Activated CD4-positive, alpha-beta T cell treated with anti-CD3 and anti-CD28 coated beads, Interleukin-2, amount 10 ng/mL, durations not matched to agents 24 days and 14 days (primary cell): ENCODE results near the gene LPAR1. TPM values are rescaled to one million over a fixed set of nuclear protein-coding genes. Genes with fewer than 3 reads are reported as not detected.
"Not testable (repeated sequence)": the region's sequence is repeated elsewhere in the genome, so short reads cannot be mapped to it uniquely, and the experiment has no call there.

Experiments used
- DNase-seq: peaks from one replicate; pipeline ENCODE4 v3.0.0; 2022
- H3K27ac Mint-ChIP-seq: one replicate; pipeline ENCODE4 v1.8.0; 2022; ENCODE audit warnings: mild to moderate bottlenecking, mixed read lengths
- H3K27me3 Mint-ChIP-seq: one replicate; pipeline ENCODE4 v1.8.0; 2022; ENCODE audit warnings: mixed read lengths
- H3K36me3 Mint-ChIP-seq: one replicate; pipeline ENCODE4 v1.8.0; 2022; ENCODE audit warnings: low read depth, mild to moderate bottlenecking, mixed read lengths
- H3K4me1 Mint-ChIP-seq: one replicate; pipeline ENCODE4 v1.8.0; 2021; ENCODE audit warnings: mixed read lengths
- H3K4me3 Mint-ChIP-seq: one replicate; pipeline ENCODE4 v1.8.0; 2022; ENCODE audit warnings: mild to moderate bottlenecking, moderate library complexity, mixed read lengths
- H3K9me3 Mint-ChIP-seq: one replicate; pipeline ENCODE4 v1.8.0; 2021; ENCODE audit warnings: mixed read lengths
- intact Hi-C: fragments of 100-400 bp; cut with micrococcal nuclease; formaldehyde crosslinking; loops from one replicate; pipeline ENCODE4 v1.15.1; 2023
- total RNA-seq: library from RNA; stranded (reverse); gene quantifications from 2 replicates; pipeline ENCODE4 v1.2.3, GENCODE V29; 2022

LPAR1 gene
- total RNA-seq, 1 donor from 2014 or later: not detected

GRCh38 chr9:110864011-110864410 is 174.3 kb downstream of the LPAR1 start:
- no peak overlapping the region for H3K4me3 Mint-ChIP-seq
- DNase-seq: no peak
- H3K27me3 Mint-ChIP-seq: no peaks in the 10 kb centered on the region
- peaks cover 3% of the 10 kb centered on the region for H3K9me3 Mint-ChIP-seq
- H3K4me1 Mint-ChIP-seq: no peaks in the 10 kb centered on the region
- intact Hi-C loops: no loop called here
- no peak overlapping the region for H3K27ac Mint-ChIP-seq
- H3K36me3 Mint-ChIP-seq: no peaks in the 10 kb centered on the region

- H3K36me3 Mint-ChIP-seq, H3K4me3 Mint-ChIP-seq, DNase-seq, H3K4me1 Mint-ChIP-seq, H3K27ac Mint-ChIP-seq, H3K27me3 Mint-ChIP-seq, intact Hi-C loops: not testable (repeated sequence)
- H3K9me3 Mint-ChIP-seq: peaks cover 12% of the 10 kb centered on the region
These were observed 176.7 kb downstream of the LPAR1 start for GRCh38 chr9:110861370-110862110.

- Mint-ChIP-seq H3K4me1 (no peaks in the 10 kb centered on the region), H3K27me3 (no peaks in the 10 kb centered on the region), H3K4me3 (no peak overlapping the region), H3K36me3 (no peaks in the 10 kb centered on the region), H3K9me3 (peaks cover 23% of the 10 kb centered on the region), H3K27ac (no peak overlapping the region)
- DNase-seq: no peak
- intact Hi-C loops: no loop called here
These were observed 181.5 kb downstream of the LPAR1 start for GRCh38 chr9:110856772-110857171.

- intact Hi-C loops: no loop called here
- no peak overlapping the region for H3K27ac Mint-ChIP-seq
These were observed 187.7 kb downstream of the LPAR1 start for GRCh38 chr9:110850401-110851135.

GRCh38 chr9:110847671-110848070 is 190.6 kb downstream of the LPAR1 start:
- intact Hi-C loops: no loop called here
- Mint-ChIP-seq H3K9me3 (no peaks in the 10 kb centered on the region), H3K36me3 (no peaks in the 10 kb centered on the region), H3K4me1 (no peaks in the 10 kb centered on the region), H3K4me3 (no peak overlapping the region), H3K27me3 (no peaks in the 10 kb centered on the region), H3K27ac (no peak overlapping the region)
- DNase-seq: no peak

More at GRCh38 chr9:110850401-110851135, 187.7 kb downstream of the LPAR1 start:
- no peak overlapping the region for H3K4me3 Mint-ChIP-seq
- H3K27me3 Mint-ChIP-seq: no peaks in the 10 kb centered on the region
- H3K9me3 Mint-ChIP-seq: peaks cover 8% of the 10 kb centered on the region
- no peaks in the 10 kb centered on the region for H3K36me3 Mint-ChIP-seq
- no peaks in the 10 kb centered on the region for H3K4me1 Mint-ChIP-seq
- no peak for DNase-seq

GRCh38 chr9:110846215-110846614 is 192.1 kb downstream of the LPAR1 start:
- DNase-seq: no peak
- H3K27ac Mint-ChIP-seq: no peak overlapping the region
- intact Hi-C loops: no loop called here
- H3K9me3 Mint-ChIP-seq: no peaks in the 10 kb centered on the region
- H3K36me3 Mint-ChIP-seq: no peaks in the 10 kb centered on the region
- H3K4me1 Mint-ChIP-seq: no peaks in the 10 kb centered on the region
- no peak overlapping the region for H3K4me3 Mint-ChIP-seq
- H3K27me3 Mint-ChIP-seq: no peaks in the 10 kb centered on the region

GRCh38 chr9:110844121-110844520 is 194.1 kb downstream of the LPAR1 start:
- Mint-ChIP-seq H3K4me3 (no peak overlapping the region), H3K36me3 (no peaks in the 10 kb centered on the region), H3K9me3 (no peaks in the 10 kb centered on the region), H3K27ac (no peak overlapping the region), H3K27me3 (no peaks in the 10 kb centered on the region), H3K4me1 (no peaks in the 10 kb centered on the region)
- no peak for DNase-seq
- intact Hi-C loops: no loop called here

GRCh38 chr9:110842986-110843385 is 195.3 kb downstream of the LPAR1 start:
- H3K27me3 Mint-ChIP-seq: no peaks in the 10 kb centered on the region
- H3K4me1 Mint-ChIP-seq: no peaks in the 10 kb centered on the region
- H3K27ac Mint-ChIP-seq: no peak overlapping the region
- DNase-seq: no peak
- H3K4me3 Mint-ChIP-seq: no peak overlapping the region
- no peaks in the 10 kb centered on the region for H3K36me3 Mint-ChIP-seq
- H3K9me3 Mint-ChIP-seq: no peaks in the 10 kb centered on the region
- intact Hi-C loops: no loop called here

- intact Hi-C loops: no loop called here
- DNase-seq: no peak
- Mint-ChIP-seq H3K36me3 (no peaks in the 10 kb centered on the region), H3K4me3 (no peak overlapping the region), H3K27me3 (no peaks in the 10 kb centered on the region), H3K9me3 (no peaks in the 10 kb centered on the region), H3K4me1 (no peaks in the 10 kb centered on the region), H3K27ac (no peak overlapping the region)
These were observed 196.1 kb downstream of the LPAR1 start for GRCh38 chr9:110842169-110842568.

GRCh38 chr9:110837401-110838005 is 200.8 kb downstream of the LPAR1 start:
- DNase-seq: no peak
- H3K27me3 Mint-ChIP-seq: no peaks in the 10 kb centered on the region

GRCh38 chr9:110835859-110836271 is 202.4 kb downstream of the LPAR1 start:
- Mint-ChIP-seq H3K9me3 (no peaks in the 10 kb centered on the region), H3K4me1 (no peaks in the 10 kb centered on the region), H3K4me3 (no peak overlapping the region), H3K36me3 (no peaks in the 10 kb centered on the region), H3K27me3 (no peaks in the 10 kb centered on the region), H3K27ac (no peak overlapping the region)
- no peak for DNase-seq
- intact Hi-C loops: no loop called here

More at GRCh38 chr9:110837401-110838005, 200.8 kb downstream of the LPAR1 start:
- Mint-ChIP-seq H3K4me1 (no peaks in the 10 kb centered on the region), H3K4me3 (no peak overlapping the region), H3K36me3 (no peaks in the 10 kb centered on the region), H3K9me3 (no peaks in the 10 kb centered on the region), H3K27ac (no peak overlapping the region)
- intact Hi-C loops: no loop called here

GRCh38 chr9:110835404-110835803 is 202.9 kb downstream of the LPAR1 start:
- Mint-ChIP-seq H3K9me3 (no peaks in the 10 kb centered on the region), H3K27me3 (no peaks in the 10 kb centered on the region), H3K36me3 (no peaks in the 10 kb centered on the region), H3K27ac (no peak overlapping the region), H3K4me3 (no peak overlapping the region), H3K4me1 (no peaks in the 10 kb centered on the region)
- no peak for DNase-seq
- intact Hi-C loops: no loop called here

- no peak for DNase-seq
- intact Hi-C loops: no loop called here
- Mint-ChIP-seq H3K36me3 (no peaks in the 10 kb centered on the region), H3K4me1 (no peaks in the 10 kb centered on the region), H3K27me3 (no peaks in the 10 kb centered on the region), H3K27ac (no peak overlapping the region), H3K4me3 (no peak overlapping the region), H3K9me3 (no peaks in the 10 kb centered on the region)
These were observed 205.3 kb downstream of the LPAR1 start for GRCh38 chr9:110832926-110833325.

- Mint-ChIP-seq H3K27ac (no peak overlapping the region), H3K4me1 (no peaks in the 10 kb centered on the region), H3K4me3 (no peak overlapping the region), H3K36me3 (no peaks in the 10 kb centered on the region), H3K9me3 (no peaks in the 10 kb centered on the region), H3K27me3 (no peaks in the 10 kb centered on the region)
- no peak for DNase-seq
- intact Hi-C loops: no loop called here
These were observed 207.8 kb downstream of the LPAR1 start for GRCh38 chr9:110830495-110830894.
